GM12878 (cell line): ENCODE data around the gene ACOT13. TPM values are rescaled to one million over a fixed set of nuclear protein-coding genes. Genes with fewer than 3 reads are reported as not detected.

Experiments used
- ATF2 ChIP-seq: IDR thresholded peaks from 2 replicates; pipeline ENCODE4 v1.6.1; 2012; ENCODE audit warnings: low read length, inconsistent platforms
- ATF7 ChIP-seq: fragments of 450-650 bp; IDR thresholded peaks from 2 replicates; pipeline ENCODE4 v1.6.1; 2016; ENCODE audit warnings: low read depth, mild to moderate bottlenecking
- CBX3 ChIP-seq: fragments of 200-600 bp; sonication (generic); IDR thresholded peaks from 2 replicates; pipeline ENCODE4 v1.6.1; 2016; ENCODE audit warnings: low read depth, borderline replicate concordance
- CHD1 ChIP-seq: IDR thresholded peaks from 2 replicates; pipeline ENCODE4 v1.6.1; 2012; ENCODE audit warnings: low read depth, low read length, improper control_type of control experiment
- CHD4 ChIP-seq: fragments of 200-600 bp; sonication (generic); IDR thresholded peaks from 2 replicates; pipeline ENCODE4 v1.6.1; 2016; ENCODE audit warnings: mild to moderate bottlenecking
- CREB1 ChIP-seq: IDR thresholded peaks from 2 replicates; pipeline ENCODE4 v1.6.1; 2012; ENCODE audit warnings: low read depth, mild to moderate bottlenecking, inconsistent platforms
- CTCF ChIP-seq, 3 experiments: IDR thresholded peaks in 2 of 3; conservative IDR thresholded peaks in 1 of 3; 2 replicates each; pipeline ENCODE4 v1.5.1; 2011; ENCODE audit warnings: low read depth in 3 of 3, low read length in 3 of 3, mild to moderate bottlenecking in 3 of 3, control low read depth in 2 of 3, moderate library complexity in 2 of 3, inconsistent platforms in 1 of 3, mixed read lengths in 1 of 3; ENCODE audit not compliant: control insufficient read depth in 2 of 3, insufficient read depth in 1 of 3; ENCODE audit errors: extremely low read depth in 1 of 3
- EED ChIP-seq: sonication (generic); IDR thresholded peaks from 2 replicates; pipeline ENCODE4 v1.6.1; 2016; ENCODE audit warnings: antibody characterized with exemption, low read depth
- GABPA ChIP-seq: IDR thresholded peaks from 2 replicates; pipeline ENCODE4 v1.6.1; 2014; ENCODE audit warnings: antibody characterized with exemption, low read depth, mild to moderate bottlenecking, inconsistent platforms
- HDAC6 ChIP-seq: fragments of 200-600 bp; sonication (generic); IDR thresholded peaks from one replicate; pipeline ENCODE4 v1.8.0; 2017; ENCODE audit warnings: antibody characterized with exemption; ENCODE audit not compliant: unreplicated experiment
- JUNB ChIP-seq: IDR thresholded peaks from 2 replicates; pipeline ENCODE4 v1.6.1; 2016; ENCODE audit warnings: antibody characterized with exemption, mild to moderate bottlenecking
- MLLT1 ChIP-seq: fragments of 450-650 bp; IDR thresholded peaks from 2 replicates; pipeline ENCODE4 v1.6.1; 2016; ENCODE audit warnings: mild to moderate bottlenecking
- NFXL1 ChIP-seq: fragments of 450-650 bp; IDR thresholded peaks from 2 replicates; pipeline ENCODE4 v1.6.1; 2017; ENCODE audit warnings: antibody characterized with exemption, mild to moderate bottlenecking, borderline replicate concordance
- NR2F1 ChIP-seq: fragments of 450-650 bp; conservative IDR thresholded peaks from 2 replicates; pipeline ENCODE4 v1.6.1; 2017; ENCODE audit warnings: mild to moderate bottlenecking
- NRF1 ChIP-seq: conservative IDR thresholded peaks from 2 replicates; pipeline ENCODE4 v1.6.1; 2011; ENCODE audit warnings: mild to moderate bottlenecking, low read depth, low read length, improper control_type of control experiment
- PML ChIP-seq: IDR thresholded peaks from 2 replicates; pipeline ENCODE4 v1.6.1; 2012; ENCODE audit warnings: low read length, inconsistent platforms
- RAD51 ChIP-seq: fragments of 450-650 bp; IDR thresholded peaks from 2 replicates; pipeline ENCODE4 v1.6.1; 2016; ENCODE audit warnings: moderate library complexity, mild to moderate bottlenecking, inconsistent platforms
- RCOR1 ChIP-seq: conservative IDR thresholded peaks from 2 replicates; pipeline ENCODE4 v1.6.1; 2012; ENCODE audit warnings: low read depth, low read length, improper control_type of control experiment
- SMARCA5 ChIP-seq: fragments of 450-650 bp; IDR thresholded peaks from 2 replicates; pipeline ENCODE4 v1.6.1; 2017; ENCODE audit warnings: mild to moderate bottlenecking
- SMC3 ChIP-seq: IDR thresholded peaks from 2 replicates; pipeline ENCODE4 v1.6.1; 2011; ENCODE audit warnings: low read length, improper control_type of control experiment, borderline replicate concordance
- WRNIP1 ChIP-seq: IDR thresholded peaks from 2 replicates; pipeline ENCODE4 v1.6.1; 2011; ENCODE audit warnings: low read depth, low read length, improper control_type of control experiment, borderline replicate concordance
- ZBTB33 ChIP-seq: fragments of 450-650 bp; IDR thresholded peaks from 2 replicates; pipeline ENCODE4 v1.6.1; 2017; ENCODE audit warnings: mild to moderate bottlenecking
- ZNF384 ChIP-seq: IDR thresholded peaks from 2 replicates; pipeline ENCODE4 v1.6.1; 2012; ENCODE audit warnings: low read depth, mild to moderate bottlenecking, low read length, improper control_type of control experiment, borderline replicate concordance
- ZSCAN29 ChIP-seq: fragments of 450-650 bp; IDR thresholded peaks from 2 replicates; pipeline ENCODE4 v1.6.1; 2017; ENCODE audit warnings: mild to moderate bottlenecking, moderate library complexity
- polyA plus RNA-seq, 11 experiments: library from polyadenylated mRNA; depleted of rRNA in 4 of 11; unstranded in 6 of 11; stranded (reverse) in 5 of 11; fragments of >200 nt; fragmentation: Nextera tagmentation in 4 of 11; fragmentation: Illumina TruSeq in 1 of 11; extraction: Ambion mirVana in 4 of 11; extraction: Trizol in 1 of 11; gene quantifications; 1 replicate in 1 of 11; 2 replicates in 10 of 11; pipeline versions ENCODE4 v1.2.1 to v1.2.3, GENCODE V29; 2011 to 2016; ENCODE audit warnings: inconsistent platforms in 2 of 11, missing spikeins in 2 of 11, low read depth in 1 of 11
- total RNA-seq, 4 experiments: library from RNA; depleted of rRNA in 3 of 4; stranded (reverse); fragments of >200 nt in 3 of 4; fragmentation: Illumina TruSeq in 1 of 4; extraction: Trizol in 1 of 4; gene quantifications; 2 replicates each; pipeline versions ENCODE4 v1.2.1 to v1.2.3, GENCODE V29; 2013 to 2021

ACOT13 gene
- total and polyA plus RNA-seq, 10 of the 15 experiments (the other 5 are each of a cell fraction or from before 2014, with no cell fraction given) = 6.0 to 60.6 (median 36.6) TPM

GRCh38 chr6:24666641-24667377 is at the start of gene ACOT13, which contains the start of gene TDP2 (continued):
- peak; percentile 79 for TF ChIP-seq MLLT1
- no peak for TF ChIP-seq RAD51
- 0 out of 2 replicates have a peak, but pooled peaks have one; percentile 6 for TF ChIP-seq WRNIP1
- peak; percentile 23; the same call in 1 of the 2 replicates for TF ChIP-seq NR2F1
- peak; percentile 6 for TF ChIP-seq HDAC6
- TF ChIP-seq ZBTB33 = no peak
- no peak for TF ChIP-seq CHD1
- TF ChIP-seq CTCF (IDR thresholded peaks at IDR 0.05 in 2 of 3, conservative IDR thresholded peaks at IDR 0.05 in 1 of 3; ENCODE audit: control insufficient read depth in 2 of 3, extremely low read depth in 1 of 3, insufficient read depth in 1 of 3, low read depth in 3 of 3, low read length in 3 of 3) = peak; percentile 24 to 55 (median 51); a peak in 5 of 6 replicates
- no peak for TF ChIP-seq JUNB
- no peak for TF ChIP-seq ZNF384
- TF ChIP-seq NFXL1 = no peak
- no peak for TF ChIP-seq CHD4
- TF ChIP-seq ATF7 = peak; percentile 11; the same call in 1 of the 2 replicates
- TF ChIP-seq RCOR1 = 0 out of 2 replicates have a peak, but pooled peaks have one; percentile 77
- TF ChIP-seq SMC3 = no peak
- TF ChIP-seq CBX3 = no peak
- TF ChIP-seq CREB1 = peak; percentile 64; the same call in 1 of the 2 replicates
- peak; percentile 46 for TF ChIP-seq SMARCA5
- peak; percentile 81 for TF ChIP-seq GABPA
- TF ChIP-seq EED = peak; percentile 28; the same call in 1 of the 2 replicates
- no peak for TF ChIP-seq ATF2
- peak; percentile 58; the same call in 1 of the 2 replicates for TF ChIP-seq PML
- TF ChIP-seq ZSCAN29 = no peak
- TF ChIP-seq NRF1 = peak; percentile 88
